Esophagus squamous epithelium (tissue), 5 donors: ENCODE data around the gene OCA2. TPM values are rescaled to one million over a fixed set of nuclear protein-coding genes. Genes with fewer than 3 reads are reported as not detected.
"Not testable (repeated sequence)": the region's sequence is repeated elsewhere in the genome, so short reads cannot be mapped to it uniquely, and the experiment has no call there.

Source experiments
- DNase-seq: peaks from one replicate; lab custom pipeline; 2025; lab: John Stamatoyannopoulos, UW
- H3K27ac ChIP-seq, 4 donors: fragments of 200-600 bp; sonication (generic); one replicate each; pipeline ENCODE4 v1.5.1; 2016 to 2019; ENCODE audit warnings: mild to moderate bottlenecking in 1 of 4
- H3K27me3 ChIP-seq, 4 donors: fragments of 200-600 bp; sonication (generic); 1 replicate in 3 of 4; 2 replicates in 1 of 4; pipeline versions ENCODE4 v1.5.1 to v1.6.0; 2017 to 2021; ENCODE audit warnings: antibody characterized with exemption in 1 of 4
- H3K36me3 ChIP-seq, 3 donors: fragments of 200-600 bp; sonication (generic); one replicate each; pipeline ENCODE4 v1.5.1; 2016 to 2019
- H3K4me1 ChIP-seq, 3 donors: fragments of 200-600 bp; sonication (generic); one replicate each; pipeline ENCODE4 v1.5.1; 2017 to 2019
- H3K4me3 ChIP-seq, 4 donors: fragments of 200-600 bp; sonication (generic); 1 replicate in 3 of 4; 2 replicates in 1 of 4; pipeline ENCODE4 v1.5.1; 2016 to 2019; ENCODE audit warnings: mild to moderate bottlenecking in 2 of 4, moderate library complexity in 1 of 4
- H3K9me3 ChIP-seq, 3 donors: fragments of 200-600 bp; sonication (generic); one replicate each; pipeline ENCODE4 v1.5.1; 2016 to 2019
- CTCF ChIP-seq, 6 experiments: fragments of 450-650 bp in 4 of 6; fragments of 200-600 bp in 2 of 6; sonication (generic) in 2 of 6; IDR thresholded peaks; one replicate each; pipeline ENCODE4 v1.5.1; 2016 to 2019; ENCODE audit warnings: antibody characterized with exemption in 6 of 6, mild to moderate bottlenecking in 4 of 6, moderate library complexity in 4 of 6
- POLR2A ChIP-seq, 4 donors: fragments of 450-650 bp; IDR thresholded peaks; one replicate each; pipeline ENCODE4 v1.6.1; 2017; ENCODE audit warnings: antibody characterized with exemption in 4 of 4, mild to moderate bottlenecking in 4 of 4, moderate library complexity in 3 of 4
- WGBS, 2 donors: methylation state at CpG; one replicate each; pipeline ENCODE4 v1.1.5; 2018; 5-methylcytosine and 5-hydroxymethylcytosine counted together
- intact Hi-C: fragments of 100-400 bp; cut with DNase I; formaldehyde crosslinking; loops from one replicate; pipeline ENCODE4 v1.15.0; 2022
- total RNA-seq, 4 donors: library from RNA; depleted of rRNA; stranded (reverse); fragments of >200 nt; gene quantifications; one replicate each; pipeline ENCODE4 v1.1.0, GENCODE V29; 2016
- donor health status: DM: yes; HTN: yes; CAD: no.

OCA2 gene
- total RNA-seq, 4 donors from 2014 or later, result 1.7 to 5.5 (median 4.6) TPM

DNA sequence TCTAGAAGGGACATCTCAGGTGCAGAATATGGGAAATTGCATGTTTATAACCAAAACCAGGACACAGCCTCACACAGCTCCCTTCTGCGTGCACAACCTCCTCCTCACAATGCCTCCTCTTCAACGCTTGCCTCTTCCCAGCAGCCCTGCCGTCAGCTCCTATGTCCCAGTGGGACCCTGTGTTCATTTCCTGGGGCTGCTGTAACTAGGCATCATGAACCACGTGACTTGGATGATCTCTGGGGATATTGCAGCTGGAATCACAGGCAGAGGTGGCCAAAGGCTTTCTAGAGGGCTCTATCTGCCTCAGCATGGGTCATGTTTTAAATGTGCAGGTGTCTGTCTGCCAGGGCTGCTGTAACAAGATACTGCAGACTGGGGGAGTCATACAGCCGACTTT lies 375.3 kb downstream of the OCA2 start:
- Histone ChIP-seq H3K27ac (no peak overlapping the region), H3K36me3 (no peaks in the 10 kb centered on the region), H3K4me3 (no peak overlapping the region), H3K9me3 (no peaks in the 10 kb centered on the region), H3K4me1 (no peaks in the 10 kb centered on the region), H3K27me3 (no peaks in the 10 kb centered on the region)
- no peak for TF ChIP-seq POLR2A (IDR thresholded peaks at IDR 0.05)
- no peak for TF ChIP-seq CTCF (IDR thresholded peaks at IDR 0.05)
- WGBS, 2 donors, result 70 to 84% methylated on average over 3 to 5 of the region's 5 CpGs
- no peak for DNase-seq
- intact Hi-C loops, result no loop called here

- no peak overlapping the region for H3K27ac ChIP-seq
- H3K9me3 ChIP-seq, result peaks cover 0 to 9% (median 5%) of the 10 kb centered on the region in 3 donors
- WGBS, 2 donors, result 80 to 86% methylated on average over 9 of the region's 9 CpGs
- TF ChIP-seq CTCF (IDR thresholded peaks at IDR 0.05) (no peak), POLR2A (IDR thresholded peaks at IDR 0.05) (no peak)
- no peak for DNase-seq
- no peaks in the 10 kb centered on the region for H3K4me1 ChIP-seq
- H3K36me3 ChIP-seq, result no peaks in the 10 kb centered on the region
- H3K4me3 ChIP-seq, result no peak overlapping the region
- H3K27me3 ChIP-seq, result no peaks in the 10 kb centered on the region
- intact Hi-C loops, result no loop called here
These were observed 377.0 kb downstream of the OCA2 start for GRCh38 chr15:27722102-27722501.

DNA sequence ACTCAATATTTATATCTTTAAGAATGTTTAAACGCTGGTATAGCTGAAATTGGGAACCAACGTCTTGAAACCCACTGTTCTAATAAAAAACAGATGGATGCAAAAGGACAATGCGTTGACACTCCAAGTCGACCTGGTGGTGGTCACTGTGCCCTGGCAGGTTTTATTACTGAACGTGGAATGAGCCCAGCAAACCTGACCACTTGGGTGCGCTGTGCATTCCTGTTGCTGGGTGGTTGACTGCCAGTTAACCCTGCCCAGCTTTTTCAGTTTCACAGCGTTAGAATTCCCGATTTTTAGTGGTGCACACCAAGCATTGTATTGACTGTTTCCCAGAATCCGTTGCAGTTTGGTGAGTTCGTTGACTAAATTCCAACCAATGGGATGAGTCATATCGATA lies 384.4 kb downstream of the OCA2 start:
- H3K9me3 ChIP-seq, result peaks cover 0 to 14% (median 5%) of the 10 kb centered on the region in 3 donors
- no peak overlapping the region for H3K4me3 ChIP-seq
- H3K27ac ChIP-seq, result no peak overlapping the region
- H3K27me3 ChIP-seq, result no peaks in the 10 kb centered on the region
- intact Hi-C loops, result no loop called here
- no peaks in the 10 kb centered on the region for H3K4me1 ChIP-seq
- TF ChIP-seq POLR2A (IDR thresholded peaks at IDR 0.05) (no peak), CTCF (IDR thresholded peaks at IDR 0.05) (no peak)
- 80% methylated on average over 8 to 10 of the region's 11 CpGs for WGBS, 2 donors
- DNase-seq, result no peak
- H3K36me3 ChIP-seq, result no peaks in the 10 kb centered on the region

- intact Hi-C loops, H3K4me1 ChIP-seq, H3K36me3 ChIP-seq, H3K27me3 ChIP-seq, H3K4me3 ChIP-seq, DNase-seq, H3K27ac ChIP-seq: not testable (repeated sequence)
- H3K9me3 ChIP-seq, result peaks cover 0 to 14% (median 5%) of the 10 kb centered on the region in 3 donors
- 72 to 83% methylated on average over 7 to 9 of the region's 9 CpGs for WGBS, 2 donors
These were observed 385.3 kb downstream of the OCA2 start for GRCh38 chr15:27713850-27714249.

DNA sequence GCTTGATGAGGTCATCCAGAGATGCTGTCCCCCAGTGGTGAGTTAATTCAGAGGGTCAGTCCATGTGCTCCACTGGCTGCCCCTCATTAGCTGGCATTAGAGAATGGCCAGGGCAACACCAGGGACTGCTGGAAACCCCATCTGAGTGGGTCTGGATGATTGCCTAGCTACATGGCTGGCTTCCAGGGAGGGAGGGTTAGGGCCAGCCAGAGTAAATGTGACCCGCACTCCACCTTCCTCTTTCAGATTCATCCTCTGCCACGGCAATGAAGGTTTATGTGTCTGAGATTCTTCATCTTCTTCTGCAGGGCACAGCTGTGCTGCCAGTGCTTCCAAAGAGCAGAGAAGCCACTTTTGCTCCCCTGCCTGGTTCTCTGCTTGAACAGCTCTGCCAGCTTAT lies 391.9 kb downstream of the OCA2 start:
- intact Hi-C loops, result no loop called here
- no peaks in the 10 kb centered on the region for H3K27me3 ChIP-seq
- no peaks in the 10 kb centered on the region for H3K36me3 ChIP-seq
- no peak overlapping the region for H3K4me3 ChIP-seq
- 67 to 69% methylated on average over 1 to 2 of the region's 2 CpGs for WGBS, 2 donors
- no peak overlapping the region for H3K27ac ChIP-seq
- H3K9me3 ChIP-seq, result no peaks in the 10 kb centered on the region
- no peak for DNase-seq
- TF ChIP-seq POLR2A (IDR thresholded peaks at IDR 0.05), result no peak
- TF ChIP-seq CTCF (IDR thresholded peaks at IDR 0.05), result no peak
- H3K4me1 ChIP-seq, result no peaks in the 10 kb centered on the region

DNA sequence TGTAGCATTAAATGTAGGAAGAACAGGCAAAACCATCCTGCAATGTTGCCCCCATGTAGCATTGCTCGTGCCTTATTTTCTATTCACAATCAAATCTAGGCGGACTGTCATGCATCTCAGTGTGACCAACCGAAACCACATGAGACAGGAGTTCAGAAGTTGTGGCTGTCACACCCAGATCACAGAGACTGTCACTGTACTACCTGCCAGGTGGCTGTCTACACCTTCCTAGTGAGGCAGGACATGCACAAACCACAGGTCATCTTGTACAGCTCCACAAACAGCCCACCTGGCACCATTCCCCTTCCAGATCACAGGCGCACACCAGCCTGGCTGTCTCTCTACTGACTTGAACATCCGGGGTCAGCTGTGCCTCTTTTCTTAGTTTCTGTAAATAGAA lies 392.8 kb downstream of the OCA2 start:
- 83% methylated on average over 4 to 5 of the region's 5 CpGs for WGBS, 2 donors
- H3K36me3 ChIP-seq, result no peaks in the 10 kb centered on the region
- TF ChIP-seq CTCF (IDR thresholded peaks at IDR 0.05) (no peak), POLR2A (IDR thresholded peaks at IDR 0.05) (no peak)
- no peak for DNase-seq
- no peaks in the 10 kb centered on the region for H3K9me3 ChIP-seq
- no peak overlapping the region for H3K4me3 ChIP-seq
- no peaks in the 10 kb centered on the region for H3K4me1 ChIP-seq
- no peak overlapping the region for H3K27ac ChIP-seq
- no peaks in the 10 kb centered on the region for H3K27me3 ChIP-seq
- intact Hi-C loops, result no loop called here
